A673 (cell line): Measurements from ENCODE around the gene MAP3K9. TPM values are rescaled to one million over a fixed set of nuclear protein-coding genes. Genes with fewer than 3 reads are reported as not detected.

Experiments used
- BruUV-seq: library from RNA; stranded (reverse); fragments of 400-500 nt; replicated peaks from 2 replicates; lab custom pipeline; 2021; lab: Mats Ljungman, UMichigan
- CTCF ChIA-PET: fragments of 300-600 bp; sonication (Branson Sonifier 250); formaldehyde crosslinking; loops from one replicate; lab custom pipeline; 2022; ENCODE audit warnings: antibody characterized with exemption; lab: Charles Lee
- POLR2A ChIA-PET: fragments of 300-600 bp; sonication (Branson Sonifier 250); formaldehyde crosslinking; loops from one replicate; lab custom pipeline; 2022; ENCODE audit warnings: antibody characterized with exemption; ENCODE audit not compliant: low non-redundant PET; lab: Charles Lee
- DNase-seq: peaks from one replicate; pipeline ENCODE4 v3.0.0-alpha.2; 2015; ENCODE audit warnings: low spot score
- H3K27ac ChIP-seq: fragments of 200-600 bp; sonication (generic); 2 replicates; pipeline ENCODE4 v1.5.1; 2016; ENCODE audit warnings: mixed run types, low read depth, mild to moderate bottlenecking, mixed read lengths, antibody characterized with exemption, low read length; ENCODE audit not compliant: poor library complexity, severe bottlenecking
- H3K27me3 ChIP-seq: fragments of 200-600 bp; sonication (generic); replicated peaks from 2 replicates; pipeline ENCODE4 v1.6.1; 2017; ENCODE audit warnings: mixed run types, low read depth, mild to moderate bottlenecking, mixed read lengths, antibody characterized with exemption, low read length; ENCODE audit not compliant: insufficient read depth, poor library complexity
- H3K36me3 ChIP-seq: fragments of 200-600 bp; sonication (generic); 2 replicates; pipeline ENCODE4 v1.6.1; 2016; ENCODE audit warnings: mixed run types, mild to moderate bottlenecking, mixed read lengths, antibody characterized with exemption, low read length; ENCODE audit not compliant: insufficient read depth, poor library complexity, severe bottlenecking
- H3K4me1 ChIP-seq: fragments of 200-600 bp; sonication (generic); 2 replicates; pipeline ENCODE4 v1.6.1; 2017; ENCODE audit warnings: mixed run types, mild to moderate bottlenecking, mixed read lengths, antibody characterized with exemption, low read length; ENCODE audit not compliant: insufficient read depth, poor library complexity, severe bottlenecking
- H3K4me3 ChIP-seq: fragments of 200-600 bp; sonication (generic); 2 replicates; pipeline ENCODE4 v1.5.1; 2016; ENCODE audit warnings: low read depth, mixed run types, mild to moderate bottlenecking, mixed read lengths, low read length; ENCODE audit not compliant: poor library complexity, severe bottlenecking
- H3K9me3 ChIP-seq: fragments of 200-600 bp; sonication (generic); 2 replicates; pipeline ENCODE4 v1.6.1; 2016; ENCODE audit warnings: mixed run types, low read depth, mild to moderate bottlenecking, mixed read lengths, antibody characterized with exemption, low read length; ENCODE audit not compliant: poor library complexity, severe bottlenecking
- EZH2 ChIP-seq: fragments of 200-600 bp; sonication (generic); IDR thresholded peaks from 2 replicates; pipeline ENCODE4 v1.6.1; 2017; ENCODE audit warnings: borderline replicate concordance, low read depth, mild to moderate bottlenecking, mixed read lengths, antibody characterized with exemption, low read length; ENCODE audit not compliant: poor library complexity, severe bottlenecking
- intact Hi-C: fragments of 100-400 bp; cut with micrococcal nuclease; formaldehyde crosslinking; loops from one replicate; pipeline ENCODE4 v1.10.0; 2022; ENCODE audit not compliant: unreplicated experiment
- total RNA-seq: library from RNA; stranded (reverse); gene quantifications from 2 replicates; pipeline ENCODE4 v1.2.3, GENCODE V29; 2021
- TF ChIP-seq, protein P1 (sequence below): fragments of 300-800, 200-600 bp; sonication (generic); conservative IDR thresholded peaks from 2 replicates; pipeline ENCODE4 v1.5.1; 2017; ENCODE audit warnings: low read depth, mild to moderate bottlenecking, antibody characterized with exemption, low read length, moderate library complexity, mixed read lengths

The MAP3K9 gene
- total RNA-seq, 1 experiment from 2014 or later = 5.4 TPM

DNA sequence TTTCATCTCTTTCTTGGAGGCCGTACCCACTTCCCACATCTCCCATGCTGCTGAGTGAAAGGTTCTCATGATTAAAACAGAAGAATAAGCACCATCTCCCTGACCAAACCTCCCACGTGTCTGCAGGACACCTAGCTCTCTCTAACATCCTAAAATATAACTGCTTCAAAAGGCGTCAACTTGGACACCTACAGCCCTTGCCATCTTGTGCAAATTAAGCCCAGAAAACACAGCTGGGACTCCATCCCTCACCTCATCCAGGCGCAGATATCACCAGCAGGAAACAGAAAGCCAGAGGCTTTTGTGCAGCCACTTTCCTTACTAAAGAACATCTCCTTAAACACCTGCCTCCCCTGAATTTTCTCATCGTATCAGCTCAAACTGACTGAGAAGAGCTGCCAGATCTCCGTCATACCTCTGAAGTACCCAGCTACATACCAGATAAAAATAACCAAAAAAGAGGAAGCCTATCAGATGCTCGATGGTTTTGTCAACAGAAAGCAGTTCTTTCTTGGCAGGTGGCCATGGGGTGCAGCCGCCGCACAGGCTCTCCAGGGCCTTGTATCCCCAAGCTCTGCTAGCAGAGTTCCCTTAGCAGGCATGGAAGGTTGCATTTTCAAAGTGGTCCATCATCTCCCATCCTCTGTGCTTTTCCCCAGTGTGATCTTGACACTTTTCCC is 28.8 kb downstream of the MAP3K9 start:
- no peaks in the 10 kb centered on the region for H3K4me1 ChIP-seq
- no peaks in the 10 kb centered on the region for H3K9me3 ChIP-seq
- no TSS peak for BruUV-seq
- H3K4me3 ChIP-seq = no peak overlapping the region
- CTCF ChIA-PET = no interaction called here
- TF ChIP-seq, protein P1, sequence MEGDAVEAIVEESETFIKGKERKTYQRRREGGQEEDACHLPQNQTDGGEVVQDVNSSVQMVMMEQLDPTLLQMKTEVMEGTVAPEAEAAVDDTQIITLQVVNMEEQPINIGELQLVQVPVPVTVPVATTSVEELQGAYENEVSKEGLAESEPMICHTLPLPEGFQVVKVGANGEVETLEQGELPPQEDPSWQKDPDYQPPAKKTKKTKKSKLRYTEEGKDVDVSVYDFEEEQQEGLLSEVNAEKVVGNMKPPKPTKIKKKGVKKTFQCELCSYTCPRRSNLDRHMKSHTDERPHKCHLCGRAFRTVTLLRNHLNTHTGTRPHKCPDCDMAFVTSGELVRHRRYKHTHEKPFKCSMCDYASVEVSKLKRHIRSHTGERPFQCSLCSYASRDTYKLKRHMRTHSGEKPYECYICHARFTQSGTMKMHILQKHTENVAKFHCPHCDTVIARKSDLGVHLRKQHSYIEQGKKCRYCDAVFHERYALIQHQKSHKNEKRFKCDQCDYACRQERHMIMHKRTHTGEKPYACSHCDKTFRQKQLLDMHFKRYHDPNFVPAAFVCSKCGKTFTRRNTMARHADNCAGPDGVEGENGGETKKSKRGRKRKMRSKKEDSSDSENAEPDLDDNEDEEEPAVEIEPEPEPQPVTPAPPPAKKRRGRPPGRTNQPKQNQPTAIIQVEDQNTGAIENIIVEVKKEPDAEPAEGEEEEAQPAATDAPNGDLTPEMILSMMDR = no peak
- TF ChIP-seq EZH2 = no peak
- no peak for DNase-seq
- H3K36me3 ChIP-seq = no peaks in the 10 kb centered on the region
- intact Hi-C loops = no loop called here
- POLR2A ChIA-PET = no interaction called here
- H3K27me3 ChIP-seq = no peaks in the 10 kb centered on the region
- no peak overlapping the region for H3K27ac ChIP-seq

DNA sequence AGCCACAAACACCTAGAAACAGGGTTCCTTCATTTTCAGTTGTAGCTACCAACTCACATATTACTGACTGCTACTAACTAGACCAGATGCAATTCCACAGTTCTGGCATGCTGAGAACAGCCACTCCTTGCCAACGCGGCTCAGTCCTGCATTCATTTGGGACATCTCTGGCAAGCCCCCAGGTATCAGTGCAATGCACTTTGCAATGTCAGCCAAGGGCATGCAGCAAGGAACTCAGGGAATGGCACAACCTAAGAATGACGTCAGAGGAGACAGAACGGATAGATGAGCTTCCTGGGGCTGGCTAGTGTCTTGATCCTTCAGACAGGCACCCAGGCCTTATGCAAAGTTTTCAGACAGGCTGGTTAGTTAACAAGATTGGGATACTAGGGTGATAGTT is 29.6 kb downstream of the MAP3K9 start:
- ChIA-PET POLR2A (no interaction called here), CTCF (no interaction called here)
- Histone ChIP-seq H3K27me3 (no peaks in the 10 kb centered on the region), H3K36me3 (no peaks in the 10 kb centered on the region), H3K4me1 (no peaks in the 10 kb centered on the region), H3K27ac (no peak overlapping the region), H3K4me3 (no peak overlapping the region), H3K9me3 (no peaks in the 10 kb centered on the region)
- intact Hi-C loops = no loop called here
- BruUV-seq = no TSS peak
- DNase-seq = no peak
- no peak for TF ChIP-seq EZH2
- TF ChIP-seq, protein P1 = no peak

DNA sequence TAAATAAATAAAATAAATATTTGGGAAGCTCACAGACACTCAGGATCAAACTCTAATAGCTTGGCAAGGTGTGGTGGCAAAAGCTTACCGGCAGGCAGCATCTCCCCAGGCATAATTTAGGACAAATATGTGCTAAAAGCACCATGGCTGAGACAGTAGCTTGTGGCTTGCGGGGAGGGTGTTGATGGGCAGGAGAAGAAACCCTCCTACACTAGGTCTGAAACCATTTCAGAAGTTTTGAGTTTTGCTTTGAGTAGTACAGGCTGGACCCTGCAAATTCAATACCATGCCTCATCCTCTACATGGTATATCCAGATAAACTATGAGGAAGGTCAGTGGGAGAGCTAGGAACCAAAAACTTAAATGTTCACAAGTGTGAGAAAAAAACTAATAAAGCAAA is 33.1 kb downstream of the MAP3K9 start:
- Histone ChIP-seq H3K36me3 (no peaks in the 10 kb centered on the region), H3K27ac (no peak overlapping the region), H3K4me3 (no peak overlapping the region), H3K27me3 (no peaks in the 10 kb centered on the region), H3K9me3 (no peaks in the 10 kb centered on the region), H3K4me1 (no peaks in the 10 kb centered on the region)
- ChIA-PET POLR2A (no interaction called here), CTCF (no interaction called here)
- TF ChIP-seq, protein P1 = no peak
- TF ChIP-seq EZH2 = no peak
- intact Hi-C loops = no loop called here
- BruUV-seq = no TSS peak
- no peak for DNase-seq
